GM12878 (cell line): ENCODE data around the gene SORCS2. TPM values are rescaled to one million over a fixed set of nuclear protein-coding genes. Genes with fewer than 3 reads are reported as not detected.
A peak's percentile ranks its signal among the peaks of the same experiment; 100 is the strongest.

Source experiments
- ATAC-seq: fragments of 200-7000 bp; cut with Tn5 transposase; 3 replicates; pipeline ENCODE4 v1.9.1; 2020; ENCODE audit warnings: mild to moderate bottlenecking, moderate library complexity
- BruUV-seq: library from RNA; stranded (reverse); fragments of 400-500 nt; replicated peaks from 2 replicates; lab custom pipeline; 2021; lab: Mats Ljungman, UMichigan
- CTCF ChIA-PET: fragments of 300-600 bp; sonication (Branson Sonifier 250); formaldehyde crosslinking; extraction: SDS; loops from one replicate; lab custom pipeline; 2021; ENCODE audit warnings: inconsistent platforms; lab: Yijun Ruan, JAX
- POLR2A ChIA-PET: fragments of 350-600 bp; formaldehyde crosslinking; extraction: SDS; loops from one replicate; lab custom pipeline; 2021; ENCODE audit warnings: inconsistent platforms; lab: Charles Lee
- RAD21 ChIA-PET: fragments of 300-600 bp; sonication (Branson Sonifier 250); formaldehyde crosslinking; loops from one replicate; lab custom pipeline; 2023; ENCODE audit warnings: antibody characterized with exemption; ENCODE audit not compliant: unreplicated experiment; lab: Charles Lee
- SMC1A ChIA-PET: fragments of 300-600 bp; sonication (Branson Sonifier 250); formaldehyde crosslinking; loops from one replicate; lab custom pipeline; 2023; ENCODE audit not compliant: unreplicated experiment, uncharacterized antibody; lab: Charles Lee
- DNase-seq: peaks from one replicate; pipeline ENCODE4 v3.0.0-alpha.2; 2011; ENCODE audit warnings: low read depth, low spot score
- FAIRE-seq: peaks from 3 replicates; lab custom pipeline; 2011; peaks lifted over from hg19 to GRCh38; lab: Jason Lieb, UNC
- H2AFZ ChIP-seq: 2 replicates; pipeline ENCODE4 v1.6.0; 2011; ENCODE audit warnings: low read depth, low read length, control low read depth; ENCODE audit not compliant: control insufficient read depth
- H3K27ac ChIP-seq: 2 replicates; pipeline ENCODE4 v1.5.1; 2011; ENCODE audit warnings: control low read depth; ENCODE audit not compliant: control insufficient read depth, insufficient read depth
- H3K27me3 ChIP-seq, 2 experiments: replicated peaks in 1 of 2; 2 replicates each; pipeline versions ENCODE4 v1.6.0 to v1.6.1; 2011; ENCODE audit warnings: low read length in 1 of 2; ENCODE audit not compliant: control insufficient read depth in 2 of 2, insufficient read depth in 2 of 2
- H3K36me3 ChIP-seq, 2 experiments: 2 replicates each; pipeline ENCODE4 v1.5.1; 2011; ENCODE audit warnings: low read length in 1 of 2; ENCODE audit not compliant: control insufficient read depth in 2 of 2, insufficient read depth in 2 of 2
- H3K4me1 ChIP-seq: 2 replicates; pipeline ENCODE4 v1.6.1; 2011; ENCODE audit warnings: mild to moderate bottlenecking, low read length, moderate library complexity, mixed read lengths; ENCODE audit not compliant: control insufficient read depth, insufficient read depth
- H3K4me2 ChIP-seq: 2 replicates; pipeline ENCODE4 v1.6.0; 2011; ENCODE audit warnings: control low read depth; ENCODE audit not compliant: control insufficient read depth, insufficient read depth
- H3K4me3 ChIP-seq: fragments of 200-600 bp; sonication (generic); 2 replicates; pipeline ENCODE4 v1.5.1; 2016
- H3K79me2 ChIP-seq: 2 replicates; pipeline ENCODE4 v1.6.0; 2011; ENCODE audit warnings: low read length; ENCODE audit not compliant: control insufficient read depth, insufficient read depth
- H3K9ac ChIP-seq: 2 replicates; pipeline ENCODE4 v1.8.0; 2011; ENCODE audit warnings: low read length, control low read depth, mixed read lengths; ENCODE audit not compliant: control insufficient read depth, insufficient read depth
- H3K9me3 ChIP-seq: replicated peaks from 3 replicates; pipeline ENCODE4 v1.5.1; 2011; ENCODE audit warnings: mild to moderate bottlenecking, low read length; ENCODE audit not compliant: control insufficient read depth, insufficient read depth
- H4K20me1 ChIP-seq: 2 replicates; pipeline ENCODE4 v1.6.0; 2011; ENCODE audit not compliant: control insufficient read depth, insufficient read depth
- BCL3 ChIP-seq: IDR thresholded peaks from 2 replicates; pipeline ENCODE4 v1.6.1; 2011; ENCODE audit warnings: borderline replicate concordance, low read depth, mild to moderate bottlenecking, moderate library complexity, low read length; ENCODE audit not compliant: insufficient read depth, poor library complexity, severe bottlenecking
- E4F1 ChIP-seq: fragments of 450-650 bp; IDR thresholded peaks from 2 replicates; pipeline ENCODE4 v1.6.1; 2018; ENCODE audit warnings: borderline replicate concordance, mild to moderate bottlenecking; ENCODE audit not compliant: partially characterized antibody
- EED ChIP-seq: sonication (generic); IDR thresholded peaks from 2 replicates; pipeline ENCODE4 v1.6.1; 2016; ENCODE audit warnings: antibody characterized with exemption, low read depth
- EGR1 ChIP-seq, 2 experiments: IDR thresholded peaks; 1 replicate in 1 of 2; 2 replicates in 1 of 2; pipeline ENCODE4 v1.6.1; 2011 to 2012; ENCODE audit warnings: low read depth in 2 of 2, low read length in 2 of 2, borderline replicate concordance in 1 of 2, mild to moderate bottlenecking in 1 of 2, moderate library complexity in 1 of 2
- HDAC6 ChIP-seq: fragments of 200-600 bp; sonication (generic); IDR thresholded peaks from one replicate; pipeline ENCODE4 v1.8.0; 2017; ENCODE audit warnings: antibody characterized with exemption; ENCODE audit not compliant: unreplicated experiment
- IRF3 ChIP-seq: fragments of 450-650 bp; IDR thresholded peaks from 2 replicates; pipeline ENCODE4 v1.6.1; 2014; ENCODE audit warnings: mild to moderate bottlenecking
- MEF2B ChIP-seq: fragments of 450-650 bp; IDR thresholded peaks from 2 replicates; pipeline ENCODE4 v1.6.1; 2018; ENCODE audit warnings: mild to moderate bottlenecking, moderate library complexity; ENCODE audit not compliant: partially characterized antibody, poor library complexity, severe bottlenecking
- NRF1 ChIP-seq: conservative IDR thresholded peaks from 2 replicates; pipeline ENCODE4 v1.6.1; 2011; ENCODE audit warnings: mild to moderate bottlenecking, low read depth, low read length, improper control_type of control experiment
- PML ChIP-seq: IDR thresholded peaks from 2 replicates; pipeline ENCODE4 v1.6.1; 2012; ENCODE audit warnings: low read length, inconsistent platforms
- RAD21 ChIP-seq: IDR thresholded peaks from 2 replicates; pipeline ENCODE4 v1.6.1; 2011; ENCODE audit warnings: mild to moderate bottlenecking, low read depth, low read length, moderate library complexity; ENCODE audit not compliant: insufficient read depth
- SP1 ChIP-seq: IDR thresholded peaks from one replicate; pipeline ENCODE4 v1.6.1; 2011; ENCODE audit warnings: low read depth, low read length
- SRF ChIP-seq, 2 experiments: IDR thresholded peaks; 2 replicates each; pipeline ENCODE4 v1.6.1; 2011; ENCODE audit warnings: low read depth in 2 of 2, low read length in 2 of 2, mild to moderate bottlenecking in 1 of 2, moderate library complexity in 1 of 2
- TCF12 ChIP-seq: IDR thresholded peaks from 2 replicates; pipeline ENCODE4 v1.6.1; 2011; ENCODE audit warnings: low read depth, mild to moderate bottlenecking, low read length
- TCF3 ChIP-seq: IDR thresholded peaks from 2 replicates; pipeline ENCODE4 v1.6.1; 2012; ENCODE audit warnings: low read depth, mild to moderate bottlenecking, low read length, borderline replicate concordance; ENCODE audit not compliant: insufficient read depth
- TCF7 ChIP-seq: IDR thresholded peaks from 2 replicates; pipeline ENCODE4 v1.6.1; 2014; ENCODE audit warnings: antibody characterized with exemption, borderline replicate concordance
- YBX1 ChIP-seq: fragments of 450-650 bp; IDR thresholded peaks from 2 replicates; pipeline ENCODE4 v1.6.1; 2016; ENCODE audit warnings: antibody characterized with exemption
- YY1 ChIP-seq: IDR thresholded peaks from 2 replicates; pipeline ENCODE4 v1.6.1; 2011; ENCODE audit warnings: low read depth, mild to moderate bottlenecking, low read length
- ZNF24 ChIP-seq: fragments of 450-650 bp; IDR thresholded peaks from 2 replicates; pipeline ENCODE4 v1.6.1; 2017; ENCODE audit warnings: antibody characterized with exemption, mild to moderate bottlenecking
- ZSCAN29 ChIP-seq: fragments of 450-650 bp; IDR thresholded peaks from 2 replicates; pipeline ENCODE4 v1.6.1; 2017; ENCODE audit warnings: mild to moderate bottlenecking, moderate library complexity
- WGBS: methylation state at CpG from one replicate; pipeline ENCODE4 v1.1.6; 2016; ENCODE audit warnings: low lambda C conversion rate; ENCODE audit not compliant: insufficient replicate concordance, insufficient coverage; ENCODE audit errors: missing lambda C conversion rate; 5-methylcytosine and 5-hydroxymethylcytosine counted together
- in situ Hi-C: fragments of 300-500 bp; cut with MboI; formaldehyde crosslinking; loops from 9 replicates; pipeline ENCODE4 v1.14.3; 2018; ENCODE audit warnings: mixed read lengths
- intact Hi-C: fragments of 100-400 bp; cut with micrococcal nuclease; formaldehyde crosslinking; loops from one replicate; pipeline ENCODE4 v1.14.2; 2022; ENCODE audit not compliant: unreplicated experiment
- polyA plus RNA-seq, 11 experiments: library from polyadenylated mRNA; depleted of rRNA in 4 of 11; unstranded in 6 of 11; stranded (reverse) in 5 of 11; fragments of >200 nt; fragmentation: Nextera tagmentation in 4 of 11; fragmentation: Illumina TruSeq in 1 of 11; extraction: Ambion mirVana in 4 of 11; extraction: Trizol in 1 of 11; gene quantifications; 1 replicate in 1 of 11; 2 replicates in 10 of 11; pipeline versions ENCODE4 v1.2.1 to v1.2.3, GENCODE V29; 2011 to 2016; ENCODE audit warnings: inconsistent platforms in 2 of 11, missing spikeins in 2 of 11, low read depth in 1 of 11
- total RNA-seq, 4 experiments: library from RNA; depleted of rRNA in 3 of 4; stranded (reverse); fragments of >200 nt in 3 of 4; fragmentation: Illumina TruSeq in 1 of 4; extraction: Trizol in 1 of 4; gene quantifications; 2 replicates each; pipeline versions ENCODE4 v1.2.1 to v1.2.3, GENCODE V29; 2013 to 2021

SORCS2 gene
- total and polyA plus RNA-seq, 10 of the 15 experiments (the other 5 are each of a cell fraction or from before 2014, with no cell fraction given), result 0.01 to 0.15 (median 0.05) TPM; not detected in 5

GRCh38 chr4:7663075-7663541, 470.8 kb downstream of the SORCS2 start:
- 0% methylated on average over 2 of the region's 2 CpGs for WGBS
- H4K20me1 ChIP-seq, result no peaks in the 10 kb centered on the region
- no peaks in the 10 kb centered on the region for H3K79me2 ChIP-seq
- DNase-seq (no peak), ATAC-seq (no peak), FAIRE-seq (no peak)
- no peak overlapping the region for H3K4me3 ChIP-seq
- ChIA-PET RAD21 (no interaction called here), CTCF (no interaction called here), SMC1A (no interaction called here), POLR2A (no interaction called here)
- no peaks in the 10 kb centered on the region for H3K27me3 ChIP-seq
- intact Hi-C loops, result no loop called here
- H3K9ac ChIP-seq, result no peak overlapping the region
- no peak overlapping the region for H2AFZ ChIP-seq
- in situ Hi-C loops, result no loop called here
- H3K4me2 ChIP-seq, result no peak overlapping the region
- H3K27ac ChIP-seq, result no peak overlapping the region
- H3K4me1 ChIP-seq, result no peaks in the 10 kb centered on the region
- no TSS peak for BruUV-seq
- H3K9me3 ChIP-seq, result no peaks in the 10 kb centered on the region
- TF ChIP-seq ZSCAN29 (no peak), BCL3 (peak; percentile 90), HDAC6 (no peak), RAD21 (no peak), E4F1 (no peak), NRF1 (no peak), MEF2B (no peak), ZNF24 (peak; percentile 90), EED (no peak), YY1 (no peak), TCF3 (0 out of 2 replicates have a peak, but pooled peaks have one; percentile 45), IRF3 (no peak), TCF12 (no peak), YBX1 (no peak), TCF7 (no peak), SRF (IDR thresholded peaks at IDR 0.05; ENCODE audit: low read depth in 2 of 2, low read length in 2 of 2) (no peak), EGR1 (IDR thresholded peaks at IDR 0.05; ENCODE audit: borderline replicate concordance in 1 of 2, low read depth in 2 of 2, low read length in 2 of 2) (no peak), SP1 (no peak), PML (no peak)
- no peaks in the 10 kb centered on the region for H3K36me3 ChIP-seq
